SU-DHL-6 (cell line): Measurements from ENCODE around the gene STS.

ENCODE experiments used
- CTCF ChIP-seq: fragments of 200-600 bp; sonication (generic); IDR thresholded peaks from one replicate; pipeline ENCODE4 v1.5.1; 2017; ENCODE audit warnings: antibody characterized with exemption, mild to moderate bottlenecking, low read length, moderate library complexity; ENCODE audit not compliant: insufficient read depth, poor library complexity, severe bottlenecking
- EZH2phosphoT487 ChIP-seq: fragments of 200-600 bp; sonication (generic), shearing (Covaris generic); conservative IDR thresholded peaks from 2 replicates; pipeline ENCODE4 v1.6.1; 2018; ENCODE audit warnings: mild to moderate bottlenecking, antibody characterized with exemption, low read length, moderate library complexity, mixed read lengths

- TF ChIP-seq CTCF (no peak), EZH2phosphoT487 (no peak)
Measured at GRCh38 chrX:7133050-7133440, 14.5 kb upstream of the STS start.
